Skin of body (tissue), 2 donors: ENCODE measurements around the gene DPP10. TPM values are rescaled to one million over a fixed set of nuclear protein-coding genes. Genes with fewer than 3 reads are reported as not detected.
"Not testable (repeated sequence)": the region's sequence is repeated elsewhere in the genome, so short reads cannot be mapped to it uniquely, and the experiment has no call there.

ENCODE experiments used
- DNase-seq: peaks from one replicate; lab custom pipeline; 2025; lab: John Stamatoyannopoulos, UW
- total RNA-seq: library from RNA; depleted of rRNA; stranded (reverse); fragments of >200 nt; gene quantifications from one replicate; pipeline ENCODE4 v1.2.3, GENCODE V29; 2014

DPP10 gene
- total RNA-seq: 1.1 TPM

DNA sequence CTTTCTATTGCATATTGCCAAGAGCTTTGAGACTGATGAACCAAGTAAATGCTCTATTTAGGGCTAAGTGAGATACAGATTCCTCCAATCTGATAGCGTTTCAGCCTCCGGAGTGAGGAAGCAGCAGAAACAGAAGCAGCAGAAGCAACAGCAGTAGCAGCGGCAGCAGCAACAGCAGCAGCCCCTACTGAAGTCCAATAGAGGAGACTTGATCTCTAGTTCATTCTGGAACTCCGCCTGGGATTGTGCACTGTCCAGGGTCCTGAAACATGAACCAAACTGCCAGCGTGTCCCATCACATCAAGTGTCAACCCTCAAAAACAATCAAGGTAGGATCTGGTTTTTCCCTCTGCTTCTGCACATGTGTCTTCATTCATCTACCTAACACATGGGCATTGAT, at the start of gene DPP10:
TSS of gene DPP10 (plus strand) at position 132 of the 400 bp plus-strand sequence.
- peak; percentile 6 for DNase-seq

GRCh38 chr2:114400890-114401289, 41.6 kb upstream of the DPP10 start:
- DNase-seq: no peak

- no peak for DNase-seq
These were observed 37.0 kb upstream of the DPP10 start for GRCh38 chr2:114405247-114406116.

- no peak for DNase-seq
These were observed 36.1 kb upstream of the DPP10 start for GRCh38 chr2:114406347-114406746.

- DNase-seq: not testable (repeated sequence)
These were observed 35.1 kb upstream of the DPP10 start for GRCh38 chr2:114407353-114407752.

DNA sequence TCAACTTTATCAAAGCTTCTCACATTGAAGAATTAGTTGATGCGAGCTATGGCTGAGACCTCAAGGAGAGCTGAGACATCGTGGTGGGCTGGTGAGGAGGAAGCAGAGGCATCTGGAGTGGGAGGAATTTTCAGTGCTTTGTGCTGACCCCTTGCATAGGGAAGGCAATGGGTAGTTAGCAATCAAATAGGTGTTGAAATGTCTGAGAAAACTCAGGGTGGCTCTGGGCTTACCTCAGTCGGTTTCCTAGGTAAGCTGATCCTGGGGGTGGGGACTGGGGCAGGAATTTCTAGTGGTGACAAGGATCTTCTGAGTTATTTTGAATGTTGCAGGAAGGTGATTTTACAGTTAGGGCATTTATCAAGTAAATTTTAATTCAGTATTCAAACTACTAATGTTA, 20.7 kb upstream of the DPP10 start:
- no peak for DNase-seq

GRCh38 chr2:114424699-114425098, 17.7 kb upstream of the DPP10 start:
- no peak for DNase-seq

- DNase-seq: no peak
These were observed 15.7 kb upstream of the DPP10 start for GRCh38 chr2:114426756-114427155.

DNA sequence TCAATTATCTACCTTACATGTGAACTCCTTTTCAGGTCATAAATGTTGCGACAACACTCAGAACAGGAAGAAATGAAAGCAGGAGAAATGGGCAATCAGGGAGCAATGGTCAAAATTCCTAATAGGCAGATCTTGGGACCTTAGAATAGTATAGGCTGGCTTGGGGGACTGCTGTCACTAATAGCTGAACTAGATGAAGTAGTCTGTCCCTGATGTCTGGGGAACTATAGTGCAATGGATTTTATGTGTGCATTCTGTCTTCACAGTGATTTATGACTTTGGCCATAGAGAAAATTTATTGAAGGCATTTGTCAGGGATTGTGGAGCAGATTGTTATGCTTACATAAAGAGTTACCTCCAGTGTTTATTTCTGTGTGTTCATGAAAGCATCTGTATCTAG, 6.1 kb upstream of the DPP10 start:
- DNase-seq: no peak

GRCh38 chr2:114446571-114446970, 4.1 kb downstream of the DPP10 start:
- no peak for DNase-seq

DNA sequence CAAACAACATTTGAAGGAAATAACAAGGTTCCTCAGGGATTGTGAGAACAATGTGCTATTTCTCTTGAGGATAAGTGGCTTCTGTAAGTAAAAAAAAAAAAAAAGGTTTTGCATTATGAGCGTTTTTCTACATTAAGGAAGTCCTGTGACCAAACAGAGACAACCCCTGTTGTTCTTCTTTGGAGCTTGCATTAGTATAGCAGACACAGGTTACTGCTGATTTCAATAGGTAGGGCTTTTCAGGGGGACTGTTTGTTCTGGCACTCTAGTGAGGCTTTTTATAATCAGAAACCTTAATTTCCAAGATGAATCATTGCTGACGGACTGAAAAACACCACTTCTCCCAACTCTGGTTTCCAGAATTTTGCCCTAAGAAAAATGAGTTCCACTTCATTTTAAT, 8.2 kb downstream of the DPP10 start:
- no peak for DNase-seq

DNA sequence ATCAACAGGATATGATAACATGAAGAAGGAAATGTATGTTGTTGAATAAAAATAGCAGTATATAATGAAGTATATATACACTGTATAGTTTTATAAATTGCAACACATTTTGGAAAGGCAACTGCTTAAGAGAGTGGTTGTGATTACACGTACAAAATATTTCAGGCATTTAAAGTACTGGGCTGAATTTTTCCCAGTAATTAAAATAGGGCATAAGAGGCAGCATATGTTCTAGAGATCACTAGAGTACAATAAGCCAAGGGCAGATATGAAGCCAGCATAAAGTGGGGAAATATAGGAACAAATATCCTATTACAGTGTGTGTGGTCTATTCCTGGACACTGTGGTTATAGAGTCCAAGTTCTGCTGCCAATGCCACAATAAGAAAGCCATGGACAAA, 14.1 kb downstream of the DPP10 start:
- DNase-seq: no peak

- DNase-seq: no peak
These were observed 15.5 kb downstream of the DPP10 start for GRCh38 chr2:114457956-114458355.

GRCh38 chr2:114461116-114461515, 18.7 kb downstream of the DPP10 start:
- DNase-seq: no peak

DNA sequence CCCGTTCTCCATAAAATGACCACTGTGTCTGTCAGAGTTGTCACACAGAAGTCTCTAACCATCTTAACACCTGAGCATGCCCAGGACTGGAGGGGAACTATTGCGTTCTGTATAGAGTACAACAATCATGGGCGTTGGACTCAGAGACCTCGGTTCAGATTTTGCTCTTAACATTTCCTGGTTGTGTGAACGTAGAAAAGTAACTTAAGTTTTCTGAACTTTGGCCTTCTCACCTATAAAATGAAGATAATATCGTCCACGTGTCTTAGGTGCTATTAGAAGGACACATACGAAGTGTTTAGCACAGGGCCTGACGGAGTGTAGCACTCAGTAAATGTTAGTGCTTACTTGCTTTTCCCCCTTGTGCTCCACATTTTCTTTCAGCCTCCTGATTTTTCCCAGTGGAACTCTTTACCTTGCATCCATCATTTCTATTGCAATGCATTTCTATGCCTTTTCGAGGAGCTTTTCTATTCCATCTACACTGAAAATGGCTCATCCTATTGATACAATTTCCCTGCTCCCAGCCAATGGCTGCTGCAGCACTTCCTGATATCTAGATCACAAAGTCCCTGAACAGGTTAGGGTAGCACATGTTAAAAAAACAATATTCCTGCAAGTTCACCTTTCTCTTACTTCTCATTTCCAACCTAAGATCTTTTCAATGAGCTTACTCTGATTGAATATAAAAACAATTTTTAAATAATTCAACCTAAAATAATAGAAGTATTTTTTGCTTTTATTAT, 22.7 kb downstream of the DPP10 start:
- DNase-seq: no peak

GRCh38 chr2:114468343-114468742, 25.9 kb downstream of the DPP10 start:
- no peak for DNase-seq

DNA sequence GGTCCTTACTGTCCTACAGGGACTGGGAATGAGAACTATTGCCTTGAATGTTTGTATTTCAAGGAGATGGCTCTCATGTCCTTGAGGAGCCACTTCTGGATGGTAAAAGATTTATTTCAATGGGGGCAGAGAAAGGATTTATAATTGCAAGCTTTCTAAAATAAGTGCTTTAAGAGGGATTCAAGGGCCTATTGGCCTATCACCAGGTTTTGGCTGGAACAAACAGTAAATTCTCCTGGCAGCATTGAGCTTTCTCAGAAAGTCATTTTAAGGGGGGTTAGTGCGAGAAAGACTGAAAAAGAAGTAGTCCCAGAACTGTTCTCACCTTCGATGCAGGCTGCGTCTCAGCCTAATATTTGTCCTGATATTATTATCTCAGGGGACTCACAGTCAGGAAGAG, 29.8 kb downstream of the DPP10 start:
- no peak for DNase-seq

DNA sequence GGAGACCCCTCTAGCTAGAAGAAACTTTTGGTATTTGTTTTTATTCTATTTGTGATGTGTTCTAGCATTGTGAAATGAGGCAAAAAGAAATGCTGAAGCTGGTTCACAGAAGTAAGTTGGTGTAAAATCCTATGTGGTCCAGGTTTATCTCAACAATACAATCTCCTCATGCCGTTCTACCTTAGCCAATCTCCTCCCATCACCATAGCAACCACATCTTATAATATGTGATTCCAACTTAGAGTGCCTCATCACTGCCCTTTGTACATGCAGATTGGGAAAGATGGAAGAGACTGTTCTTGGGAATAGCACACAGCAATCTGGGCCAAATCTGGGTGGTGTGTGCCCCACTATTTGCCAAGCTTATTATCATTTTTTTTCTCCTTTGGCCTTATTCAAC, 30.3 kb downstream of the DPP10 start:
- no peak for DNase-seq

- peak; percentile 85 for DNase-seq
These were observed 46.5 kb downstream of the DPP10 start for GRCh38 chr2:114488841-114489530.

DNA sequence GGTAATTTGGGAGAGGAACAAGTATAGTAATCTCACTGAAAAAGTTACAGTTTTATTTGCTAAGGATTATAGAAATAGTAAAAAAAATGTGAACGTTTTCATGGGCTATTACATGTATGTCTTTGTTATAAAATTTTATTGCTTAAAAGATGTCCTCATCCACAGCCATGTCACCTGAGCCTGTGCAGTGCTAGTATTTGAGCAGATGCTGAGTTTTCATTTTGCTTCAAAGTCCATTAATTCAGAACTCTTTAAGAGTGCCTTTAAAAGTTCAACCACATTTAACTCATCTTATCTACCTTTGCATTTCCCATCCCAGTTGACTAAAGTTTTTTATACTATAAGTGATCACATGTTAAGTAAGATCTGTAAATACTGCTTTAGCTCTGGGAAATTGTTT, 52.6 kb downstream of the DPP10 start:
- no peak for DNase-seq

GRCh38 chr2:114496959-114497358, 54.5 kb downstream of the DPP10 start:
- DNase-seq: no peak

- DNase-seq: no peak
These were observed 56.7 kb downstream of the DPP10 start for GRCh38 chr2:114499101-114499500.
